Measurements from ENCODE around the gene RAD50. TPM values are rescaled to one million over a fixed set of nuclear protein-coding genes. Genes with fewer than 3 reads are reported as not detected.

RAD50 gene
- total RNA-seq, 1 donor from 2014 or later = 29.4 TPM

- no peaks in the 10 kb centered on the region for H3K36me3 ChIP-seq
- no peaks in the 10 kb centered on the region for H3K27me3 ChIP-seq
- no peak overlapping the region for H3K27ac ChIP-seq
- no peak for DNase-seq (ENCODE audit: low spot score in 2 of 2)
- H3K4me1 ChIP-seq = no peaks in the 10 kb centered on the region
- intact Hi-C loops (cut with DNase I) = no loop called here
- H3K4me3 ChIP-seq = no peak overlapping the region
- no peak for TF ChIP-seq CTCF (IDR thresholded peaks at IDR 0.05)
- no peaks in the 10 kb centered on the region for H3K9me3 ChIP-seq
Measured at GRCh38 chr5:132666310-132667123, 109.7 kb downstream of the RAD50 start.

DNA sequence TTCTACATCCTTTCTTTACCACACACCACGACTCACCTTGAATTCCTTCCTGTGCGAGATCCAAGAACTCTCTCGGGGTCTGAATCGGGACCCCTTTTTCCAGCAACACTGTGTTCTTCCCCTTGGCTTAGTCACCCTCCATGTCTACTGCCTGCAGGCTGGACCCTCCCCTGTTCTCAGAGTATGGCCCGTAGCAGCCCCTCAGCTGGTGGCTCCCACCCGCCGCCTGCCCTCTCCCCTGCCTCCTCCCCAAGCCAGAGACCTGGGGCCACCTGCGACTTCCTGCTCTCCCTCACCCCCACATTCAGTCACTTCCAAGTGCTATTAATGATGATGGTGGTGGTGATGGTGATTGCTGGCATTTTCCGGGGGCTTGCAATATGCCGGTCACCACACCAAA is 110.5 kb downstream of the RAD50 start:
- TF ChIP-seq CTCF (IDR thresholded peaks at IDR 0.05) = no peak

GRCh38 chr5:132667761-132668705 is 111.3 kb downstream of the RAD50 start:
- intact Hi-C loops (cut with DNase I) = no loop called here
- Histone ChIP-seq H3K36me3 (no peaks in the 10 kb centered on the region), H3K9me3 (no peaks in the 10 kb centered on the region), H3K4me1 (no peaks in the 10 kb centered on the region), H3K4me3 (no peak overlapping the region), H3K27me3 (no peaks in the 10 kb centered on the region), H3K27ac (no peak overlapping the region)
- TF ChIP-seq CTCF (IDR thresholded peaks at IDR 0.05) = no peak
- DNase-seq (ENCODE audit: low spot score in 2 of 2) = no peak

More for the DNA sequence above, 110.5 kb downstream of the RAD50 start:
- H3K4me3 ChIP-seq = no peak overlapping the region
- no peaks in the 10 kb centered on the region for H3K4me1 ChIP-seq
- intact Hi-C loops (cut with DNase I) = no loop called here
- H3K27me3 ChIP-seq = no peaks in the 10 kb centered on the region
- no peaks in the 10 kb centered on the region for H3K36me3 ChIP-seq
- no peaks in the 10 kb centered on the region for H3K9me3 ChIP-seq
- no peak for DNase-seq (ENCODE audit: low spot score in 2 of 2)
- H3K27ac ChIP-seq = no peak overlapping the region

DNA sequence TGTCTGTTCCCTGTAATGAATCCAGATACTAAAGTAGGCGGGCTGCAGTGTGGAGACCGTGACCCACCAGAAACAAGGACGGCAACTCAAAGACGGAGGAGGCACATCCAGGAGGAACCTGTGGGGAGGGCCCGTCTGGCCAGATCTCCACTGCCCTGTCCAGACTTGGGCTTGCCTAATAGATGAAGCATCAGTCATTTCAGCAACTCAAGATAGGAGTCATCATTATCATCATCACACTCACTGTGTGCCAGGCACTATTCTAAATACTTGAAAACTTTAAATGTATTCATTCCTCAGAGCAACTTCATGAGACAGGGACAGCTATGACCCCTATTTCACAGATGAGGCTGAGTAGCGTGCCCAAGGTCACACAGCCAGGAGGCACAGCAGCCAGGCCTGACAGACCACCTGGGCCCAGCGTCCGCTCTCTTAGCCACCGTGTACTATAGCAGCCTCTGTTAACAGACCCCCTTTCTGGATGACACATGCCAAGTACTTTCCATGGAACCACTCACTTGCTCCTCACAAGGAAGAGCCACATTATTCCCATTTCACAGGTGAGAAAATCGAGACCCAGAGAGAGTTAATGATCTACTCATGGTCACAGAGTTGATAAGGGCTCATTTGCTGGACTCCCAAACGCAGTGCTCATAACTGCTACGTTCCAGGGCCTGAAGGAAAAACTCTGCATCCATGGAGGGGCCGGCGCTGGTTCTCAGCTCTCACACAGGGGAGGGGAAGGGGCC is 112.1 kb downstream of the RAD50 start:
- H3K4me3 ChIP-seq = no peak overlapping the region
- DNase-seq (ENCODE audit: low spot score in 2 of 2) = no peak
- no peaks in the 10 kb centered on the region for H3K9me3 ChIP-seq
- intact Hi-C loops (cut with DNase I) = no loop called here
- H3K36me3 ChIP-seq = no peaks in the 10 kb centered on the region
- TF ChIP-seq CTCF (IDR thresholded peaks at IDR 0.05) = no peak
- no peaks in the 10 kb centered on the region for H3K27me3 ChIP-seq
- no peaks in the 10 kb centered on the region for H3K4me1 ChIP-seq
- H3K27ac ChIP-seq = no peak overlapping the region

DNA sequence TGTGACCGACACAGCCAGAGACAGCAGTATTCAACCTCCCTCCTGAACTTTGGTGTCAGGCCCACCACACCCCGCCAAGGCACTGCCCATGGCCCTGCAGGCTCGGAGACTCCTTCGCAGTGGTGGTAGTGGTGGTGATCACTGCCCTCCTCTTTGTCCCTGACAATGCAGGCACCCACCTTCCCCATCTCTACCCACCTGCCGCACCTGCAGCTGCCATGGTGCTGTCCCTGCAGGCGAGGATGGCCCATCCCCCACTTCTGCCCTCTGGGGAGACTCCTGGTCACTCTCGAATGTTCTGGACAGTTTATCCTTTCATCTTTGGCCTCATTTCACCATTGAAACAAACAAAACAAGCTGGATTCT is 112.7 kb downstream of the RAD50 start:
- no peaks in the 10 kb centered on the region for H3K9me3 ChIP-seq
- no peak overlapping the region for H3K27ac ChIP-seq
- TF ChIP-seq CTCF (IDR thresholded peaks at IDR 0.05) = no peak
- no peaks in the 10 kb centered on the region for H3K27me3 ChIP-seq
- H3K4me1 ChIP-seq = no peaks in the 10 kb centered on the region
- DNase-seq (ENCODE audit: low spot score in 2 of 2) = no peak
- no peak overlapping the region for H3K4me3 ChIP-seq
- no peaks in the 10 kb centered on the region for H3K36me3 ChIP-seq
- intact Hi-C loops (cut with DNase I) = no loop called here
